ENCODE measurements around the gene RNU6-9.

GRCh38 chr19:927780-928401 lies 34.6 kb downstream of the RNU6-9 start:
- TF ChIP-seq CTCF (IDR thresholded peaks at IDR 0.05), result no peak
- TF ChIP-seq EZH2 (IDR thresholded peaks at IDR 0.05; ENCODE audit: borderline replicate concordance, insufficient read depth, low read depth, low read length, poor library complexity, severe bottlenecking), result no peak

All from B cell (primary cell).